HepG2 (cell line): ENCODE data around the gene YAP1. TPM values are rescaled to one million over a fixed set of nuclear protein-coding genes. Genes with fewer than 3 reads are reported as not detected.

Source experiments
- ATF7-NPFF ChIP-seq: sonication (generic); formaldehyde crosslinking; IDR thresholded peaks from 2 replicates; pipeline ENCODE4 v1.8.1; 2023; ENCODE audit warnings: mild to moderate bottlenecking, low read depth, missing genetic modification reagents, moderate library complexity
- IRF2 ChIP-seq: IDR thresholded peaks from 2 replicates; pipeline ENCODE4 v1.6.1; 2018; ENCODE audit warnings: missing genetic modification reagents, missing compliant biosample characterization
- ISL2 ChIP-seq: sonication (generic); formaldehyde crosslinking; IDR thresholded peaks from 2 replicates; pipeline ENCODE4 v1.5.0; 2020; ENCODE audit warnings: missing genetic modification reagents
- KLF11 ChIP-seq: IDR thresholded peaks from 2 replicates; pipeline ENCODE4 v1.6.1; 2016; ENCODE audit warnings: missing compliant biosample characterization
- MATR3 ChIP-seq: sonication (generic); formaldehyde crosslinking; IDR thresholded peaks from 2 replicates; pipeline ENCODE4 v1.4.0; 2020; ENCODE audit warnings: missing genetic modification reagents
- PAF1 ChIP-seq: IDR thresholded peaks from 2 replicates; pipeline ENCODE4 v1.6.1; 2016; ENCODE audit warnings: missing genetic modification reagents, missing compliant biosample characterization
- RAD51 ChIP-seq: fragments of 450-650 bp; IDR thresholded peaks from 2 replicates; pipeline ENCODE4 v1.6.1; 2016; ENCODE audit warnings: borderline replicate concordance
- SNRNP70 ChIP-seq: fragments of 200-400 bp; formaldehyde crosslinking; IDR thresholded peaks from 2 replicates; pipeline ENCODE4 v1.6.1; 2017; ENCODE audit warnings: mild to moderate bottlenecking, low read depth, low read length, moderate library complexity
- SOX5 ChIP-seq: IDR thresholded peaks from 2 replicates; pipeline ENCODE4 v1.6.1; 2016; ENCODE audit warnings: borderline replicate concordance
- TFE3 ChIP-seq: IDR thresholded peaks from 2 replicates; pipeline ENCODE4 v1.6.1; 2016
- THAP9 ChIP-seq: sonication (generic); formaldehyde crosslinking; IDR thresholded peaks from 2 replicates; pipeline ENCODE4; 2020; ENCODE audit warnings: missing genetic modification reagents, mild to moderate bottlenecking, borderline replicate concordance
- ZBTB21 ChIP-seq: sonication (generic); formaldehyde crosslinking; IDR thresholded peaks from 2 replicates; pipeline ENCODE4 v1.4.0; 2020; ENCODE audit warnings: missing genetic modification reagents
- ZFP36 ChIP-seq: fragments of 150-350 bp; IDR thresholded peaks from 2 replicates; pipeline ENCODE4 v1.6.1; 2018; ENCODE audit warnings: borderline replicate concordance, low read length, low read depth; ENCODE audit not compliant: partially characterized antibody
- ZMYM3 ChIP-seq: sonication (generic); formaldehyde crosslinking; IDR thresholded peaks from 2 replicates; pipeline ENCODE4 v1.5.1; 2020; ENCODE audit warnings: mild to moderate bottlenecking, missing genetic modification reagents
- ZNF136 ChIP-seq: sonication (generic); formaldehyde crosslinking; IDR thresholded peaks from 2 replicates; pipeline ENCODE4 v1.8.1; 2022; ENCODE audit warnings: low read depth, mild to moderate bottlenecking, moderate library complexity, missing genetic modification reagents
- ZNF776 ChIP-seq: sonication (generic); formaldehyde crosslinking; IDR thresholded peaks from 2 replicates; pipeline ENCODE4 v1.4.0; 2020; ENCODE audit warnings: mild to moderate bottlenecking, missing genetic modification reagents
- ZNF816 ChIP-seq: sonication (generic); formaldehyde crosslinking; IDR thresholded peaks from 2 replicates; pipeline ENCODE4 v1.8.0; 2022; ENCODE audit warnings: missing genetic modification reagents, mild to moderate bottlenecking, borderline replicate concordance
- ZNF850 ChIP-seq: sonication (generic); formaldehyde crosslinking; conservative IDR thresholded peaks from 2 replicates; pipeline ENCODE4 v1.9.0; 2021; ENCODE audit warnings: mild to moderate bottlenecking, missing genetic modification reagents
- polyA plus RNA-seq, 8 experiments: library from polyadenylated mRNA; depleted of rRNA in 3 of 8; stranded (reverse) in 7 of 8; unstranded in 1 of 8; fragments of >200 nt; fragmentation: Illumina TruSeq in 4 of 8; extraction: Trizol in 4 of 8; gene quantifications; 2 replicates each; pipeline versions ENCODE4 v1.2.1 to v1.2.3, GENCODE V29; 2011 to 2016; ENCODE audit warnings: low read depth in 4 of 8, missing spikeins in 1 of 8, mixed read lengths in 1 of 8; ENCODE audit not compliant: insufficient read depth in 1 of 8
- total RNA-seq, 5 experiments: library from RNA; depleted of rRNA; stranded (reverse); fragments of >200 nt; fragmentation: Illumina TruSeq; extraction: Trizol; gene quantifications; 2 replicates each; pipeline ENCODE4 v1.2.3, GENCODE V29; 2016; ENCODE audit warnings: low read depth in 1 of 5
- TF ChIP-seq, protein P1 (sequence below): sonication (generic); IDR thresholded peaks from 2 replicates; pipeline ENCODE4 v1.6.1; 2016; ENCODE audit warnings: low read depth, borderline replicate concordance
- TF ChIP-seq, protein P2 (sequence below), 2 experiments: sonication (generic) in 1 of 2; formaldehyde crosslinking in 1 of 2; IDR thresholded peaks; 2 replicates each; pipeline versions ENCODE4 v1.4.0 to v1.6.1; 2018 to 2020; ENCODE audit warnings: missing genetic modification reagents in 2 of 2, borderline replicate concordance in 1 of 2, low read depth in 1 of 2, mild to moderate bottlenecking in 1 of 2, missing biosample characterization in 1 of 2
- TF ChIP-seq, protein P3 (sequence below): IDR thresholded peaks from 2 replicates; pipeline ENCODE4 v1.6.1; 2016
- TF ChIP-seq, protein P4 (sequence below): sonication (generic); formaldehyde crosslinking; IDR thresholded peaks from 2 replicates; pipeline ENCODE4 v1.5.0; 2020; ENCODE audit warnings: missing genetic modification reagents, mild to moderate bottlenecking, borderline replicate concordance

Gene YAP1
- total and polyA plus RNA-seq, 2 of the 13 experiments (the other 11 are each of a cell fraction or from before 2014, with no cell fraction given), result 59.5 to 91.0 TPM

DNA sequence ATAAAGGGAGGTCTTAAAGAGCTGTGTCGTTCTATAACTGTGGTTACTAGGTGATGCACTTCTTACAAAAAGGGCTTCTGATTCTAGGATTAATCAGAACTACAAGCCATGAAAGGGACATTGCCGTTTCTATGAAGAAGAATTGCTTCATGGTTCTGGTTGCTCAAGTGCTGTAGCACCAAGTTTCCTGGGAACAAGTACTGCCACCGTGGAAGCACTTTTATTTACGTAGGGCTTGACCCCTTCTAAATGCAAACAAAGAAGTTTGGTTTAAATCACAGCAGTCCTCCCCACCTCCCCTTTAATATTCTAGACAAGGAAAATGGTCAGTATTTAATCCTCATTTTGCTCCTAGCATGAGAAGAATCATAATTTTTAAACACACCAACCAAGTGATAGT is 9.8 kb downstream of the YAP1 start (continued):
- TF ChIP-seq, protein P1, sequence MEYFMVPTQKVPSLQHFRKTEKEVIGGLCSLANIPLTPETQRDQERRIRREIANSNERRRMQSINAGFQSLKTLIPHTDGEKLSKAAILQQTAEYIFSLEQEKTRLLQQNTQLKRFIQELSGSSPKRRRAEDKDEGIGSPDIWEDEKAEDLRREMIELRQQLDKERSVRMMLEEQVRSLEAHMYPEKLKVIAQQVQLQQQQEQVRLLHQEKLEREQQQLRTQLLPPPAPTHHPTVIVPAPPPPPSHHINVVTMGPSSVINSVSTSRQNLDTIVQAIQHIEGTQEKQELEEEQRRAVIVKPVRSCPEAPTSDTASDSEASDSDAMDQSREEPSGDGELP, result no peak
- TF ChIP-seq ZNF136 (no peak), ZMYM3 (no peak), RAD51 (no peak), SOX5 (CRISPR knock-in tag) (peak; percentile 49; the same call in 1 of the 2 replicates), ZNF776 (CRISPR knock-in tag) (no peak), SNRNP70 (no peak), ISL2 (CRISPR knock-in tag) (0 out of 2 replicates have a peak, but pooled peaks have one; percentile 31), ZBTB21 (CRISPR knock-in tag) (no peak), ATF7-NPFF (CRISPR knock-in tag) (no peak), IRF2 (CRISPR knock-in tag) (0 out of 2 replicates have a peak, but pooled peaks have one; percentile 48), TFE3 (CRISPR knock-in tag) (no peak), ZNF850 (CRISPR knock-in tag) (no peak), THAP9 (CRISPR knock-in tag) (no peak), ZFP36 (no peak), KLF11 (CRISPR knock-in tag) (no peak), PAF1 (no peak), ZNF816 (CRISPR knock-in tag) (no peak), MATR3 (CRISPR knock-in tag) (no peak)
- TF ChIP-seq, protein P2, sequence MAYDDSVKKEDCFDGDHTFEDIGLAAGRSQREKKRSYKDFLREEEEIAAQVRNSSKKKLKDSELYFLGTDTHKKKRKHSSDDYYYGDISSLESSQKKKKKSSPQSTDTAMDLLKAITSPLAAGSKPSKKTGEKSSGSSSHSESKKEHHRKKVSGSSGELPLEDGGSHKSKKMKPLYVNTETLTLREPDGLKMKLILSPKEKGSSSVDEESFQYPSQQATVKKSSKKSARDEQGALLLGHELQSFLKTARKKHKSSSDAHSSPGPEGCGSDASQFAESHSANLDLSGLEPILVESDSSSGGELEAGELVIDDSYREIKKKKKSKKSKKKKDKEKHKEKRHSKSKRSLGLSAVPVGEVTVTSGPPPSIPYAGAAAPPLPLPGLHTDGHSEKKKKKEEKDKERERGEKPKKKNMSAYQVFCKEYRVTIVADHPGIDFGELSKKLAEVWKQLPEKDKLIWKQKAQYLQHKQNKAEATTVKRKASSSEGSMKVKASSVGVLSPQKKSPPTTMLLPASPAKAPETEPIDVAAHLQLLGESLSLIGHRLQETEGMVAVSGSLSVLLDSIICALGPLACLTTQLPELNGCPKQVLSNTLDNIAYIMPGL (CRISPR knock-in tag; IDR thresholded peaks at IDR 0.05; ENCODE audit: borderline replicate concordance in 1 of 2, low read depth in 1 of 2), result no peak
- TF ChIP-seq, protein P3, sequence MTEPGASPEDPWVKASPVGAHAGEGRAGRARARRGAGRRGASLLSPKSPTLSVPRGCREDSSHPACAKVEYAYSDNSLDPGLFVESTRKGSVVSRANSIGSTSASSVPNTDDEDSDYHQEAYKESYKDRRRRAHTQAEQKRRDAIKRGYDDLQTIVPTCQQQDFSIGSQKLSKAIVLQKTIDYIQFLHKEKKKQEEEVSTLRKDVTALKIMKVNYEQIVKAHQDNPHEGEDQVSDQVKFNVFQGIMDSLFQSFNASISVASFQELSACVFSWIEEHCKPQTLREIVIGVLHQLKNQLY, result no peak
- TF ChIP-seq, protein P4, sequence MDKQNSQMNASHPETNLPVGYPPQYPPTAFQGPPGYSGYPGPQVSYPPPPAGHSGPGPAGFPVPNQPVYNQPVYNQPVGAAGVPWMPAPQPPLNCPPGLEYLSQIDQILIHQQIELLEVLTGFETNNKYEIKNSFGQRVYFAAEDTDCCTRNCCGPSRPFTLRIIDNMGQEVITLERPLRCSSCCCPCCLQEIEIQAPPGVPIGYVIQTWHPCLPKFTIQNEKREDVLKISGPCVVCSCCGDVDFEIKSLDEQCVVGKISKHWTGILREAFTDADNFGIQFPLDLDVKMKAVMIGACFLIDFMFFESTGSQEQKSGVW, result no peak
